OCI-LY7 (cell line): ENCODE data around the gene MECR. TPM values are rescaled to one million over a fixed set of nuclear protein-coding genes. Genes with fewer than 3 reads are reported as not detected.

Experiments
- BruUV-seq: library from RNA; stranded (reverse); fragments of 400-500 nt; replicated peaks from 2 replicates; lab custom pipeline; 2021; lab: Mats Ljungman, UMichigan
- CTCF ChIA-PET: fragments of 300-600 bp; sonication (Branson Sonifier 250); formaldehyde crosslinking; loops from one replicate; lab custom pipeline; 2022; ENCODE audit warnings: antibody characterized with exemption; ENCODE audit not compliant: unreplicated experiment; lab: Charles Lee
- POLR2A ChIA-PET: fragments of 300-600 bp; sonication (Branson Sonifier 250); formaldehyde crosslinking; loops from one replicate; lab custom pipeline; 2022; ENCODE audit warnings: antibody characterized with exemption; lab: Charles Lee
- DNase-seq: peaks from one replicate; pipeline ENCODE4 v3.0.0-alpha.2; 2015; ENCODE audit warnings: low spot score
- H2AFZ ChIP-seq: fragments of 200-600 bp; sonication (generic), shearing (Covaris generic); 2 replicates; pipeline ENCODE4 v1.6.1; 2014; ENCODE audit warnings: mild to moderate bottlenecking, antibody characterized with exemption, low read length, moderate library complexity
- H3K27ac ChIP-seq: fragments of 200-600 bp; sonication (generic); 2 replicates; pipeline ENCODE4 v1.5.1; 2014; ENCODE audit warnings: mixed run types, low read depth, mild to moderate bottlenecking, moderate library complexity, low read length, inconsistent platforms; ENCODE audit not compliant: poor library complexity, severe bottlenecking
- H3K36me3 ChIP-seq: fragments of 200-600 bp; sonication (generic); 2 replicates; pipeline ENCODE4 v1.6.1; 2014; ENCODE audit warnings: mild to moderate bottlenecking, antibody characterized with exemption, low read length, moderate library complexity, mixed read lengths; ENCODE audit not compliant: insufficient read depth
- H3K4me1 ChIP-seq: fragments of 200-600 bp; sonication (generic); 2 replicates; pipeline ENCODE4 v1.5.1; 2014; ENCODE audit warnings: mild to moderate bottlenecking, low read length; ENCODE audit not compliant: insufficient read depth, poor library complexity, severe bottlenecking
- H3K4me2 ChIP-seq: fragments of 200-600 bp; sonication (generic); 2 replicates; pipeline ENCODE4 v1.6.1; 2014; ENCODE audit warnings: mild to moderate bottlenecking, low read length
- H3K4me3 ChIP-seq: fragments of 200-600 bp; sonication (generic); 2 replicates; pipeline ENCODE4 v1.5.1; 2014; ENCODE audit warnings: mild to moderate bottlenecking, low read depth, low read length; ENCODE audit not compliant: poor library complexity, severe bottlenecking
- H3K79me2 ChIP-seq: fragments of 200-600 bp; sonication (generic); 2 replicates; pipeline ENCODE4 v1.6.1; 2016; ENCODE audit warnings: low read depth, mild to moderate bottlenecking, low read length, moderate library complexity, mixed read lengths; ENCODE audit not compliant: insufficient read depth
- H3K9me2 ChIP-seq: fragments of 200-600 bp; sonication (generic); 2 replicates; pipeline ENCODE4 v1.6.1; 2016; ENCODE audit warnings: mild to moderate bottlenecking, low read length, mixed read lengths; ENCODE audit not compliant: insufficient read depth
- H3K9me3 ChIP-seq: fragments of 200-600 bp; sonication (generic); 2 replicates; pipeline ENCODE4 v1.6.1; 2014; ENCODE audit warnings: mild to moderate bottlenecking, mixed run types, low read length, mixed read lengths
- H4K20me1 ChIP-seq: fragments of 200-600 bp; sonication (generic); 2 replicates; pipeline ENCODE4 v1.6.1; 2014; ENCODE audit warnings: mild to moderate bottlenecking, antibody characterized with exemption, low read length, moderate library complexity, mixed read lengths; ENCODE audit not compliant: insufficient read depth
- CTCF ChIP-seq: fragments of 200-600 bp; sonication (generic); conservative IDR thresholded peaks from 2 replicates; pipeline ENCODE4 v1.5.1; 2014; ENCODE audit warnings: mild to moderate bottlenecking, antibody characterized with exemption, low read length, moderate library complexity, mixed read lengths
- EZH2phosphoT487 ChIP-seq: fragments of 200-600 bp; sonication (generic); IDR thresholded peaks from 2 replicates; pipeline ENCODE4 v1.6.1; 2018; ENCODE audit warnings: low read depth, borderline replicate concordance, mild to moderate bottlenecking, mixed run types, antibody characterized with exemption, low read length, moderate library complexity, mixed read lengths
- intact Hi-C: fragments of 100-400 bp; cut with micrococcal nuclease; formaldehyde crosslinking; loops from one replicate; pipeline ENCODE4 v1.10.0; 2022; ENCODE audit not compliant: unreplicated experiment
- total RNA-seq, 2 experiments: library from RNA; depleted of rRNA in 1 of 2; stranded (reverse); fragments of >200 nt in 1 of 2; shearing (Covaris generic) in 1 of 2; gene quantifications; 2 replicates each; pipeline ENCODE4 v1.2.3, GENCODE V29; 2014 to 2022

Gene MECR
- total RNA-seq, 2 experiments from 2014 or later, result 33.3 to 33.5 TPM

DNA sequence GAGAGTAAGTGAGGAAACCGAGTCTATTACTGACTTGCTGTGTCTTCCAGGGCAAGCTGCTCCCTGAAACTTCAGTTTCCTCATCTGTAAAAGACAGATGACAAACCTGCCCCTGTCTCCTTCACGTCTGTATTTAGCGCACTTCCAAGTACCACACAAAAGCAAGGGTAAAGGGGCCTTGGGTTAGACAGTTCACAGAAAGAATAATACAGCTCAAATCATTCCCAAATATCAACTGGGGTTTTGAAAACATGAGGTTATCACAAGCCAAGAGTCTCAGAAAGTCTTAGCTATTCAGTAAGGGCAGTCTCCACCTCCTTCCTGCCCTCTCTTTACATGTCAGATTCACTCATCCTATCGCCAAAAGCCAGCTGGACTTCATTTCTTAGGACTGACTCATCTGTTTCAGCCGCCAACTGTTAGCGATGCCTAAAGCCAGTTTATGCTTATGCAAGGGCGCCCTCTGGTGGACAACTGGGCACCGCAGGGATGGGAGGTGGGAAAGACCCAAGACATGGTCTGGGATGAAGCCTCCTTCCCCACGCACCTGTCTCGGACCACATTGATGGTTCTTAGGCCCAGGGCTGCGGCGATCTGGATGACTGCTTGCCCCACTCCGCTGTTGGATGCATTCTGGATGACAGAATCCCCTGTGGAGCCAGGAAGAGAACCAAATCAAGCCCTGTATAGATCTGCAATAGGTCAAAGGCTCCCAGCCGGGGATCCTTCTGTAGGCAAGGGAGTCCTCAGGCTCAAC is 28.0 kb downstream of the MECR start:
- no peaks in the 10 kb centered on the region for H3K9me2 ChIP-seq

DNA sequence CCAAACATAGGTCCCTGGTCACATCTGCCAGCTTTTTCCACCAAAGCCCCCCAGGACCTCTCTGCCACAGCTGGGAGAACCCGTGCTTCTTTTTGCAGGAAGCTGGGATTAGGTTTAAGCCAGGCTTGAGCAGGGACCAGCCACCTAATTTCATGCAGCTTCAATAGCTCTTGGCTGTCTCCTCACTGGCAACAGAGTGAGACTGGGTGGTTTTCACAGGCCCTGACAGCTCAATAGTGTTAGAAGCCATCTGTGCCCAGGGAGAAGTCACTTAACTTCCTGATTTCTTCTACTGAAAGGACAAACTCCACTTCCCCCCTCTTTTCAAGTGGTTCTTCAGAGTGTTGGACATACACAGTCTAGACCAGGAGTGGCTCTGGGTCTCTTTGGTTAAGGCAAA is 28.7 kb downstream of the MECR start:
- no peak for DNase-seq
- Histone ChIP-seq H3K9me2 (no peaks in the 10 kb centered on the region), H3K4me3 (no peak overlapping the region), H3K36me3 (peaks cover 35% of the 10 kb centered on the region), H3K4me1 (no peaks in the 10 kb centered on the region), H4K20me1 (no peaks in the 10 kb centered on the region), H3K27ac (no peak overlapping the region), H2AFZ (no peak overlapping the region), H3K9me3 (no peaks in the 10 kb centered on the region), H3K4me2 (no peak overlapping the region), H3K79me2 (no peaks in the 10 kb centered on the region)
- ChIA-PET POLR2A (interaction anchor here (0.5 kb wide), 1 partner anchor 19 kb away, joined by 3 read pairs; no protein-coding TSS in a partner anchor), CTCF (no interaction called here)
- intact Hi-C loops, result loop anchor here (2.0 to 10.0 kb wide), 4 partner anchors 81 to 417 kb away; no protein-coding TSS in a partner anchor
- TF ChIP-seq CTCF (no peak), EZH2phosphoT487 (no peak)
- BruUV-seq, result no TSS peak

More for the DNA sequence above, 28.0 kb downstream of the MECR start:
- Histone ChIP-seq H3K36me3 (peaks cover 35% of the 10 kb centered on the region), H3K4me3 (no peak overlapping the region), H3K4me2 (no peak overlapping the region), H3K79me2 (no peaks in the 10 kb centered on the region), H3K27ac (no peak overlapping the region), H3K4me1 (no peaks in the 10 kb centered on the region), H3K9me3 (no peaks in the 10 kb centered on the region), H4K20me1 (no peaks in the 10 kb centered on the region), H2AFZ (no peak overlapping the region)
- ChIA-PET CTCF (no interaction called here), POLR2A (interaction anchor here (1.1 kb wide), 1 partner anchor 167 kb away, joined by 3 read pairs; no protein-coding TSS in a partner anchor)
- no TSS peak for BruUV-seq
- TF ChIP-seq CTCF (peak; percentile 98), EZH2phosphoT487 (no peak)
- intact Hi-C loops, result loop anchor here (1.0 to 10.0 kb wide), 5 partner anchors 82 to 418 kb away; no protein-coding TSS in a partner anchor
- peak; percentile 85 for DNase-seq
